ENCODE data around the gene PLEKHA1.
A peak's percentile ranks its signal among the peaks of the same experiment; 100 is the strongest.

The PLEKHA1 gene

DNA sequence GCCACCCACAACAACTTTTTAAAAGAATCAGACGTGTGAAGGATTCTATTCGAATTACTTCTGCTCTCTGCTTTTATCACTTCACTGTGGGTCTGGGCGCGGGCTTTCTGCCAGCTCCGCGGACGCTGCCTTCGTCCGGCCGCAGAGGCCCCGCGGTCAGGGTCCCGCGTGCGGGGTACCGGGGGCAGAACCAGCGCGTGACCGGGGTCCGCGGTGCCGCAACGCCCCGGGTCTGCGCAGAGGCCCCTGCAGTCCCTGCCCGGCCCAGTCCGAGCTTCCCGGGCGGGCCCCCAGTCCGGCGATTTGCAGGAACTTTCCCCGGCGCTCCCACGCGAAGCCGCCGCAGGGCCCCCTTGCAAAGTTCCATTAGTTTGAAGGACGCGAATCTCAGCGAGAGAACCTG, 86.4 kb downstream of the PLEKHA1 start:
- DNase-seq (ENCODE audit: low spot score), result no peak
- FAIRE-seq, result no peak

- no peak for FAIRE-seq
- DNase-seq (ENCODE audit: low spot score), result peak; percentile 42
These were observed 86.8 kb downstream of the PLEKHA1 start, which contains the start of gene HTRA1 for GRCh38 chr10:122461367-122461728. Gene HTRA1 (plus strand): TSS chr10:122461553. CDS start chr10:122461653, 100 bp downstream.

- DNase-seq (ENCODE audit: low spot score), result no peak
- no peak for FAIRE-seq
These were observed 87.4 kb downstream of the PLEKHA1 start for GRCh38 chr10:122461729-122462532.

GRCh38 chr10:122462533-122463465, 88.3 kb downstream of the PLEKHA1 start:
- FAIRE-seq, result no peak
- DNase-seq (ENCODE audit: low spot score), result no peak

DNA sequence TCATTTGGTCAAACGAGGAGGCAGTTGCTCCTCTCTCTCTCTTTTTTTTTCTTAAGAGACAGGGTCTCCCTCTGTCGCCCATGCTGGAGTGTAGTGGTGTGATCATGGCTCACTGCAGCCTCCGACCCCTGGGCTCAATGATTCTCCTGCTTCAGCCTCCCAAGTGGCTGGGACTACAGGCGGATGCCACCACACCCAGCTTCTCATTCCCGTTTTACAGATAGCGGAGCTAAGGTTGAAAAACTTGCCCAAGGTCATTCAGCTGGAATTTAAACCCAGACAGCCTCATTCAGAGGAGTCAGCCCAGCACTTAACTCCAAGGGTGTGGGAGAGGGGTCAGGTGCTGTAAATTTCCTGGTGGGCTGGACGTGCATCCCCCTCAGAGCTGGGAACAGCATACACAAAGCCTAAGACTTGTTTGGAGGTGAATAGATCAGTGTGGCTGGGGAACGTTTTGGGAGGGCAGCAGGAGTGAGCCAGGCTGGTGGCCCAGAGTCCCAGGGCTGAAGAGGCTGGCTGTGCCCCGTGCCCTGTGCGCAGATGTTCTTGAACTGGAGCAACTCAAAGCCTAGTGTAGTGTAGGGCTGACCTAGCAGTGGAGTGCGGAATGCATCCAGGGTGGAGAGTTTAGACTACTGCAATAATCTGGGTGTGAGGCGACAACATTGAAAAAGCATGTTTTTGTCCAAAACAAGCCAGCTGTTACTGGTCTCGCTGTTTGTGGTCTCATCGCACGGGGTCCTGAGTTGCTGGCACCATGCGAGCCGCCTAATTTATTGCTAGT, 89.2 kb downstream of the PLEKHA1 start:
- no peak for DNase-seq (ENCODE audit: low spot score)
- no peak for FAIRE-seq

DNA sequence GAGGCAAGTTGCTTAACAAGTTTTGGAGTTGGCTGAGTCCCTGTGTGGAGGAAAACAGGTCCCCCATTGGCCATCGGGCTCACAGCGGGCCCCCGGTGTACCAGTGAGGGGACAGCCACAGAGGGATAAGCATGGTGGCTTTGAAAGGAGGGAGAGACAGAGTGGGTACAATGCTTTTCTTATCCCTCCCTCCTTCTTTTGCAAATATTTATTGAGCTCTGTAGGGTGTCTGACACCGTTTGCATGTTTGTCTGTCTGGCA, 89.7 kb downstream of the PLEKHA1 start:
- FAIRE-seq, result no peak
- DNase-seq (ENCODE audit: low spot score), result no peak

- FAIRE-seq (no peak), DNase-seq (ENCODE audit: low spot score) (no peak)
These were observed 90.1 kb downstream of the PLEKHA1 start for GRCh38 chr10:122464586-122464985.

- FAIRE-seq (no peak), DNase-seq (ENCODE audit: low spot score) (no peak)
These were observed 91.0 kb downstream of the PLEKHA1 start for GRCh38 chr10:122465401-122466040.

GRCh38 chr10:122466951-122467381, 92.5 kb downstream of the PLEKHA1 start:
- no peak for FAIRE-seq
- DNase-seq (ENCODE audit: low spot score), result no peak

GRCh38 chr10:122467701-122468100, 93.2 kb downstream of the PLEKHA1 start:
- DNase-seq (ENCODE audit: low spot score), result no peak
- no peak for FAIRE-seq

GRCh38 chr10:122468307-122468925, 93.9 kb downstream of the PLEKHA1 start:
- no peak for DNase-seq (ENCODE audit: low spot score)
- FAIRE-seq, result no peak

DNA sequence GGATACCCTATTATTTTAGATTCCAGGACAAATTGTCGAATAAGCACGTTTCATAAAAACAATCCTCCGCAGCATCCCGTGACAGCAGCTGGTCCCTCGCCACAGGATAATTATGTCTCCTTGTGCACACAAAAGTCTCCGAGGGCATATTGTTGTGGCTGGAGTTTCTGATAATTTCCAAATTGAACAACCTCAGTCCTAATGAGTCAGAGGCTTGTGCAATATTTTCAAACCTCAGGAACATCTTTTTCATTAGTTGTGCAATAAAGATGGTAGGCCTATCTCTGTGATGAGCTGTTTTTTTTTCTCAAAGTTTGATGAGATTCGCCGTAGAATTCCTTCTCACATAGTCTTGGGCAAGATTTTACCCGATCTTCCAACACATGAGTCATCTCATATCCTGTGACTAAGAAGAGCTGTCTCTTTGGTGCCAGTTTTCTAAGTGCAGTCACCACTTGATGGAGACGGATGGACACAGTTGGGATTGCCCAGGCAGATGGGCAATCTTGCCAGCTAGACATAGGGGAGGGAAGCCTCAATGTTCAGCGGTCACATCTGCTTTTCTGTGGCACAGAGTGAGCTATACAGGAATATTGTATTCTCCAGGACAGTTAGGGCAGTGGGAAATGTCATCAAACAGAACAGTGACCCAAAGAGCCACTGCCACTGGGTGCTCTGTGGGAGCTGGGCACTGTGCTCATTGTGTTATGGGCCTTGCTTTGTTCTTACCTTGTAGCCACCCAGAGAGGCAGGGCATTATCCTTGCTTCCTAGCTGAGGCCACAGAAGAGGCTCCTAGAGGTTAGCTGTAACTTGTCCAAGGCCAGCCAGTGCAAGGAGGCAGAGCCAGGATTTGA, 94.6 kb downstream of the PLEKHA1 start:
- DNase-seq (ENCODE audit: low spot score) (peak; percentile 97), FAIRE-seq (peak; percentile 96)

DNA sequence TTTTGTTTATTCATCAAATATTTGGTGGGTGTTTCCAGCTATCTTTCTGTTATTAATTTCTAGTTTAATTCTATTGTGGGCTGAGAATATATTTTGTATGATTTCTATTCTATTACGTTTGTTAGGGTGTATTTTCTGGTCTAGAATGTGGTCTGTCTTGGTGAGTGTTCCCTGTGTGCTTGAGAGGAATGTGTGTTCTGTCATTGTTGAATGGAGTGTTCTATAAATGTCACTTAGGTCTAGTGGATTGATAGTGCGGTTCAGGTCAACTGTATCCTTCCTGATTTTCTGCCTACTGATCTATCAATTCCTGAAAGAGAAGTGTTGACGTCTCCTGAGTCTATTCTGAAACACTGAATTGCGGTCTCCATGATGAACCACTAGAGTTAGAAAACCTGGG, 95.3 kb downstream of the PLEKHA1 start:
- DNase-seq (ENCODE audit: low spot score) (no peak), FAIRE-seq (no peak)

- FAIRE-seq (peak; percentile 41), DNase-seq (ENCODE audit: low spot score) (no peak)
These were observed 97.1 kb downstream of the PLEKHA1 start for GRCh38 chr10:122471531-122472177.

- no peak for FAIRE-seq
- no peak for DNase-seq (ENCODE audit: low spot score)
These were observed 98.6 kb downstream of the PLEKHA1 start for GRCh38 chr10:122473116-122473515.

DNA sequence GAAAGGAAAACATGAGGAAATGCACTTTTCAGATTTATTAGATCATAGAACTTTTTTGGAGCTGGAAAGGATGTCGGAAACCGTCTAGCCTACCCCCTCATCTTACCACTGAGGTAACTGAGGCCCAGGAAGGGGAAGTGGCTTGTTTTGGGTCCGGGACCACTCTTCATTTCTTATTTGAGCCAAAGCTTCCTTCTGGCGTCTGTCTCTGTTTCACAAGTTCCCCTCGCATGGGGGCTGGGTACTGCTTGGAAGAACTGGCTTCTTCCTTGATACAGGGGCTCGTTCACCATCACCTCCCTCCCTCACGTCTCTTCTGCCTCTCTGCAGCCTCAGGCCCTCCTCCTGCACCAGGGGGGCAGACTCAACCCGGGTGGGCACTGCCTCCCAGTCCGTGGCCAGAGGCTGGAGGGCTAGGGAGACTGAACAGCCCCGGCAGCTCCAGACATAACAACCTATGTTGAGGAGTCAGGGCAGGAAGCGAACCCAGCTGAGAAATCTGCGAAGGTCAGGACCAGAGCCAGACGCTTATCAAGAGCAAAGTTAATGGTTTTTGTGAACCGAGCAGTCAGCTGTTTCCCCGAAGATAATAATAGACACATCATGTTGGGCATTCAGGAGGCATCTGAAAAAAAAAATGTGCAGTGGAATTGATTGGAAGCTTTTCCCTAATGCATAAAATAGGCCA, 99.8 kb downstream of the PLEKHA1 start:
- FAIRE-seq (no peak), DNase-seq (ENCODE audit: low spot score) (no peak)

GRCh38 chr10:122475100-122475499, 100.6 kb downstream of the PLEKHA1 start:
- no peak for FAIRE-seq
- DNase-seq (ENCODE audit: low spot score), result no peak

- DNase-seq (ENCODE audit: low spot score) (no peak), FAIRE-seq (no peak)
These were observed 101.3 kb downstream of the PLEKHA1 start for GRCh38 chr10:122475591-122476332.

All from RCC 7860 (cell line).